Measurements from ENCODE around the gene PCNX2.

PCNX2 gene

GRCh38 chr1:233055879-233056641 is 239.5 kb downstream of the PCNX2 start:
- DNase-seq: no peak

GRCh38 chr1:233045588-233045987 is 249.9 kb downstream of the PCNX2 start:
- DNase-seq: no peak

- no peak for DNase-seq
These were observed 252.7 kb downstream of the PCNX2 start for GRCh38 chr1:233042834-233043233.

DNA sequence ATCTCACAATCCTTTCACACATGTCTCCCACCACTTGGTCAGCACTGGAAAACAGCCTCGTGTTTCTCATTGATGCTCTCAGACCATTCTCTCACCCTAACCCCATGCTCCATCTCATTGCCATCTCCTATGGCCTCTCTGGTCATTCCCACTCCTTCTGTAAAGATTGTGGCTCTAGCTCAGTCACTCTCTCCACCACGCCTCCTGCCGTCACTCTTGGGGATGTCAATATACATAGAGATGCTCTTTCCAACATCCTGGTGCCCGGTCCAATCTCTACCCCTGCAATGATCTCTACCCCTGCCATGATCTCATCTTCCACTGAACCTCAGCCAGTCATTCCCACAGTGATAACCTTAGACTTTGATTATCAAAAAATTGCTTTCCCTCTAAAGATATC is 255.0 kb downstream of the PCNX2 start:
- DNase-seq: no peak

GRCh38 chr1:233038581-233038980 is 256.9 kb downstream of the PCNX2 start:
- no peak for DNase-seq

GRCh38 chr1:233037843-233038242 is 257.7 kb downstream of the PCNX2 start:
- DNase-seq: no peak

- DNase-seq: no peak
These were observed 260.7 kb downstream of the PCNX2 start for GRCh38 chr1:233034836-233035235.

DNA sequence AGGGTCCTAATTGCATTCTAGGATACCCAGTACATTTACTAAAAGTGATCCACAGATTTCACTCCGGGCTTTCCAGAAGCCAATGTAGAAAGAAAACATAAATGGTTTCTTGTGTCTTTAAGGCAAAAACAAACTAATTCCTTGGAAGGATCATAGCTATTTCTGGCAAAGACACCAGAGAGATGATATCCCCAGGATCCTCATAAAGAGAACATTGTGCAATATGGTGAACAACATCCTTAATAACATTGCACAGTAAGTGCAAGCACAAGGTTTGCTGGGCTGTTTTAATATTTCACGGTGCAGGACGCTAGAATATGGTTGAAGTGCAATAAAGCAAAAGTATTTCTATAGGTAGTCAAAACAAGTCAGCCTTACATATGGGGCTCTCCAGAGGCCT is 262.2 kb downstream of the PCNX2 start:
- no peak for DNase-seq

DNA sequence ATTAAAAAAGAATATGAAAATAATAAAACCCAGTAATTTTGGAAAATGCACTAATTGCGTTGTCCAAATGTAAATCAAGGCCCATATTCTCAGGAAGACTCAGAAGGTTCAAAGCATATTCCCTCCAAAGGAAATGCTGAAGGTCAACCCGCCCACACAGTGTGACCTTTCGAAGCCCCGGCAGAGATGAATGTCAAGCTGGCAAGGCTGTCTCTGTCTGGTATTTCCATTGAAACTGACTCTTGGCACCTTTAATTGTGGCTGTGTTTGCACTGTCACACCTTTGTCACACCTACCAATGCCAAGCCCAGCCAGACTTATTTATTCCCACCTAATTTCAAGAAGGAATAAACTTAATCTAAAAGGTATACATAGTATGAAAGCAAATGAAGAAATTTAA is 262.6 kb downstream of the PCNX2 start:
- no peak for DNase-seq

- DNase-seq: no peak
These were observed 264.0 kb downstream of the PCNX2 start for GRCh38 chr1:233031521-233031920.

GRCh38 chr1:233027046-233027445 is 268.5 kb downstream of the PCNX2 start:
- no peak for DNase-seq

DNA sequence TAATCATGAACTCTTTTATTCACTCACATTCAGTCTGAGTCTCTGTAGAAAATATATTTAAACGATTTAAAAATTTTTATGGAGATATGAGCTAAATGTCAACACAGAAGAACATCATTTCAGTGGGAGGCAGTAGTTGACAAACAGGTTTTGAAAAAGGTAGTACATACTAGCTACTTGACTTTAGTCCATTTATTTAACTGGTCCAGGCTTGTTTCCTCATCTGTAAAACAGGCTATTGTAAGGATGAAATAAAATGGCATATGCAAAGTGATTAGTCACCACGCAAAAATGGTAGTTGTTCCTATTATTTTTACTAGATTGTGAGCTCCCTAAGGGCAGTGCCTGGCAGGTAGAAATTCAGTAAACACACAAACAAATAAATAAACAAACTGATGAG is 270.0 kb downstream of the PCNX2 start:
- no peak for DNase-seq

GRCh38 chr1:233025157-233025556 is 270.4 kb downstream of the PCNX2 start:
- DNase-seq: no peak

- no peak for DNase-seq
These were observed 271.3 kb downstream of the PCNX2 start for GRCh38 chr1:233024199-233024598.

- no peak for DNase-seq
These were observed 273.3 kb downstream of the PCNX2 start for GRCh38 chr1:233022246-233022645.

- DNase-seq: no peak
These were observed 275.1 kb downstream of the PCNX2 start for GRCh38 chr1:233020426-233020825.

- no peak for DNase-seq
These were observed 275.7 kb downstream of the PCNX2 start for GRCh38 chr1:233019778-233020325.

DNA sequence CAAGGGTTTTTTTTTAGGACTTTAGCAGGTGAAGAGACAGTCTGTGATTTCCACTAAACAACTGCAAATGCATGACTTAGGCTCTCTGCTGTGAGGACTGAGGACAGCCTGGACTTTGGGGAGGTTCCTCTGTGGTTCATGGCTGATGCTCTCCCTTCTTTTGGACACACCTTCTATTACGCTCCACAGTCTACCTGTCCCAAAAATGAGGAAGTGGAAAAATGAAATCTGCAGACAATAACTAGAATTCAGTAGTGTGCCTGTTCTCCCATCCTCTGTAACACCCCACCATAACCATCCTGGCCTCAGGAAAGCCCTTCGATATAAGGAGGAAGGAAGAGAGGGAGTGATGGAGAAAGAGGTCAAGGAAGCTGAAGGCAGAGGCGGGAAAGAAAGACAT is 276.4 kb downstream of the PCNX2 start:
- DNase-seq: no peak

DNA sequence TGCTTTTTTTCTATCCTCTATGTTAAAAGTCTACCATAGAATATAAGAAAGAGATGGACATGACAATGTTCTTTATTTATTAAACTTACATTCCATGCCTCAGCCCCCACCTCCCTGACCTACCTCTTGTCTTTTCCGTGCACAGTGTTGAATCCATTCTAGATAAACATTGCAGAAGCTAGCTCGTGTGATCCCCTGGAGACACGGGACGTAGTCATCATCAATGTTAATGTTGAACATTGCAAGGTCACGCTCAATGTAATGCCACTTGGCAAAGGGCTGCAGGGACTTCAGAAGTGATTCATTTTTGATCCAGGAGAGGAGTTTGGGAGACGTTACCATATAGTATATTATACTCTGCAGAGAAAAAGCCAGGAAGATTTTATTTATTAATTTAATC is 278.7 kb downstream of the PCNX2 start:
- no peak for DNase-seq

DNA sequence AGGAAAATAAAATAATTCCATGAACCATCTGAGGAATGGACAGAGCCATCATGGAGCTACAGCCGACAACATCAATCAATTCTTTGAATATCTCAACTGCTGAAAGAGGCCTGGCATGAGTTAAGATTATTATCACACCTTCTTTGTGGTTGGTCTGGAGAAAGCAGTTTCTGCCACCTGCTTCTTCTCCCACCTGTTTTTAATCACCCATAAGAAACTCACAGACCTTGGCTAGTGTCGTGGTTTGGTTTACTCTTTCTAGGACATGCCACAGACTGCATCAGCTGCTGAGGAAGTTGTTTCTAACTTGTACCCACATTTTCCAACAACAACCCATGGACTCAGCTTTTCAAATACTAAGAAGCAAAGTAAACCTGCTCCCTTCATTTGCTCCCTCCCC is 279.6 kb downstream of the PCNX2 start:
- no peak for DNase-seq

- no peak for DNase-seq
These were observed 283.5 kb downstream of the PCNX2 start for GRCh38 chr1:233012021-233012420.

DNA sequence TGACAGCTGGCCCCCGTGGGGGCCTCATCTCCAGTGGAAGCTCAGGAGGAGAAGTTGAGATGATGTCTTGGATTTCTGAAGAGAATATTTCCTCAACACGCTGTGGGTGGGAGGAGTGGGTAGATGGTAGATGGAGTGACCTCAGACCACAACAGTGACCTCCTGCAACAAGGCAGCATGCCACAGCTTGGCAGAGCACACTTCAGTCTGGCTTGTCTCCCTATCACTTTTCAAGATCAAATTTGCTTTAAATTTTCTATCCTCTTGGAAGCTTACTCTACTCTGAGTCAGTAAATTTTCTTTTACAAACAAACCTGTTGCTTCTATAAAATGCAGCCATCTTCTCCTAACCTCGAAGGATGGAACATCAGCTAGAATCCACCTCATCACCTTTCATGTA is 285.4 kb downstream of the PCNX2 start:
- no peak for DNase-seq

DNA sequence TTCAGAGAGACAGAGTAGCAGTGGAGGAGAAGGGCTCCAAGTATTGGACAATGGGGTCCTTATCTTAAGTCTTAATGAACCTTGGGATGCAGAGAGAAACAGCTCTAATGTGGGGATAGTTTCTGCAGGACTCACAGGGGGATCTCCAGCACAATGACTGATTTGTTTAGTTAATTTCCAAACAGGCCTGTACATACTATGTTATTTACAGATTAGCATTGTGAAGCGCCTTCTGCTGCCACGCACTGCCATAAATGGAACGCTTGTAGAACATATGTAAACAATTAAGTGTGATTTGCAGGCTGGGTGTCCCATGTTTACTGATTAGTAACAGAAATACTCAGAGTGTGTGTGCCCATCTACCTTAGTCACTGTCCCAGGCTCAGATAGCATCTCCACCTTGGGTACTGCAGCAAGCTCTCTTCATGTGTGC is 289.0 kb downstream of the PCNX2 start:
- no peak for DNase-seq

- DNase-seq: no peak
These were observed 289.4 kb downstream of the PCNX2 start for GRCh38 chr1:233006108-233006507.

GRCh38 chr1:233005703-233006102 is 289.8 kb downstream of the PCNX2 start:
- no peak for DNase-seq

Measured in activated T-cell treated with anti-CD3 and anti-CD28 coated beads for 4 hours (primary cell).